ENCODE measurements around the gene IL18RAP.
A peak's percentile ranks its signal among the peaks of the same experiment; 100 is the strongest.

The IL18RAP gene

DNA sequence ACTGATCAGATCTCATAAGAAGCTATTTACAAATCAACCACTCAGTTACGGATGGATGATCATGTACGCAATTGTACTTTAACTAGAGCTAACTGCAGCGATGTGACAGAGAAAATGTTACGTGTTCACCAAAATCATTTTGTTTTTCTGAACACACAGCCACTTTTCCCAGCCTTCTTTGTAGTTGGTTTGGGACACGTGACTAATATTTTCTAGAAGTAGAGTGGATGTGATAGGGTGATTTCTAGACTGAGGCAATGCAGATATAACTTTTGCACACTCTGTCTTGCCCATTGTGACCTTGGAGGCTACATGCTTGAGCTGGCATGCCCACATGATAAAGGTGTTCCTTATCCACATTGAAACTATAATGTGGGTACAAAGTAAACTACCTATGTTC is 40.2 kb downstream of the IL18RAP start:
- no peak for DNase-seq

DNA sequence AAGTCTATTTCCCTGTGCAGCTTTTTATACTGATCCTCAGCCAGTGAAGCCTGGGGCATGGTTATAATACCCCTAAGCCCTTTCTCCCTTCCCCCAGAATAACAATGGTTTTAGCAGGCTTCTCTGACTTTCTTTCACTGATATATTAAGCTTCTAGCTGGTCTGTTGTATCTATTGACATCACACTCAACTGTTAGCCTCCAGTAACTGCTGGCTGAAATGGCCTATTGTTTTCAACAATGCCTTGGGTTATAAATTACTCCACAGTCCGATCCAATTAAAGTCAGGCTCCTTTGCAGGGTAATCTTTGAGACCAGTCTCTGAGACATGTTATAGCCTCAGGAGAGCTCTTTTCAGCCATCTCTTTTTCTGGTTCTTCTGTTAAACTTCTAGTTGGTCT is 47.2 kb downstream of the IL18RAP start:
- DNase-seq = no peak

DNA sequence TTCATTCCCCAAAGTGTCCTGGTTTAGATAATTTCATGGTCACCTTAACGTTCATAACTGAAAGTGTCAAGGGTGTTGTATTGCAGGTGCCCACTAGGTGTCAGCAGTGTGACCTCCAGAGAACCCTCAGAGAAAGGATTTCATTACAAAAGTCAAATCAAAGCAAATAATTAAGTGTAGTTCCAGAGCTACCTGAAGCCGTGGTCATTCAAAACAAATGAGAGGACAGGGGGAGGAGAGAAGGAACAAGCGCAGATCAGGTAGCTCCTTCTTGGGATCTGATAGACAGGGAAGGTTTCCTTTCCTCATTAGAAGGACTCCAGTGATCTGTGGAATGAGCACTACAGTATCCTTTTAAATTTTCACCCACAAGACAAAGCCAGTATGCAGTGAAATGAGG is 50.1 kb downstream of the IL18RAP start, which contains the start of gene SLC9A4:
SLC9A4 (plus strand) TSS at position 207 of the 400 bp plus-strand sequence. CDS start 534 bp downstream, outside the sequence.
- DNase-seq = peak; percentile 46

DNA sequence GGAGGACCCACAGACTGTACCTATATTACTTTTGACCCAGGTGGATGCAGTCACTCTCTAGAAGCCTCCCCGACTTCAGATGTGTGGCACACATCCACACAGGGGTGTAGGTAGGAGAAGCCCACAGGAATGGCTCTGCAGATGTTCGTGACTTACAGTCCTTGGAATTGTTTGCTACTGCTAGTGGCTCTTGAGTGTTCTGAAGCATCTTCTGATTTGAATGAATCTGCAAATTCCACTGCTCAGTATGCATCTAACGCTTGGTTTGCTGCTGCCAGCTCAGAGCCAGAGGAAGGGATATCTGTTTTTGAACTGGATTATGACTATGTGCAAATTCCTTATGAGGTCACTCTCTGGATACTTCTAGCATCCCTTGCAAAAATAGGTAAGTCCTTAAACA is 50.7 kb downstream of the IL18RAP start:
- DNase-seq = no peak

DNA sequence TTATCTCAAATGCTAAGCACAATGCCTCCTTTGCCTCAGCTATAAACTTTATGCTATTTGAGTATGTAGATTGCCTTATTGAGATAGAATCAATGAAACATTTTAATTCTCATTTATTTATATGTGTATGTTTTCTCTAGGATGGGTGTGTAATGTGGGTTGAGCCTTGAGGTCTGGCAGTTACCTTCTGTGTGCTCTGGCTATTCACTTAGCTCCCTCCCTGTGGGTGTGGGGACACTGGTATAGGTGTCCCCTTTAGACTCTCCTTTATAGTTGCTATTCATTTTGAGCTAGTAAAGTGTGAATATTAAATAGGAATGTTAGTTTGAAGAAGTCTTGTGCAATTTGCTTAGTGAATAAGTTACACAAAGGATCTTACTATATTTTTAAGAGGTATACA is 51.8 kb downstream of the IL18RAP start:
- no peak for DNase-seq

DNA sequence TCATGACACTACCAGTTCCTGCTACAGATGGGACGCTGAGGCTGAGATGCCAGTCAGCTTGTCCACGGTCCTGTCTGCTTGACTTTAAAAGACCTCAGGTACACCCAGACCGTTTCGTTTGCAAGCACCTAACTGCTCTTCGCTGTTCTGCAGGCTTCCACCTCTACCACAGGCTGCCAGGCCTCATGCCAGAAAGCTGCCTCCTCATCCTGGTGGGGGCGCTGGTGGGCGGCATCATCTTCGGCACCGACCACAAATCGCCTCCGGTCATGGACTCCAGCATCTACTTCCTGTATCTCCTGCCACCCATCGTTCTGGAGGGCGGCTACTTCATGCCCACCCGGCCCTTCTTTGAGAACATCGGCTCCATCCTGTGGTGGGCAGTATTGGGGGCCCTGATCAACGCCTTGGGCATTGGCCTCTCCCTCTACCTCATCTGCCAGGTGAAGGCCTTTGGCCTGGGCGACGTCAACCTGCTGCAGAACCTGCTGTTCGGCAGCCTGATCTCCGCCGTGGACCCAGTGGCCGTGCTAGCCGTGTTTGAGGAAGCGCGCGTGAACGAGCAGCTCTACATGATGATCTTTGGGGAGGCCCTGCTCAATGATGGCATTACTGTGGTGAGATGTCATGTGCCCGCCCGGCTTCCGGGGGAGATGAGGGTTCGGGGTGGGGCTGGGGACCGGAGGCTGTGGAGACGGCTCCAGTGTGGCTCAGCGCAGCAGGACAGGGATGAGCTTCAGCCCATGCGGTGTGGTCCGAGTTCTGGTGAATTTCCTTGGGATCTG is 55.9 kb downstream of the IL18RAP start:
- no peak for DNase-seq

DNA sequence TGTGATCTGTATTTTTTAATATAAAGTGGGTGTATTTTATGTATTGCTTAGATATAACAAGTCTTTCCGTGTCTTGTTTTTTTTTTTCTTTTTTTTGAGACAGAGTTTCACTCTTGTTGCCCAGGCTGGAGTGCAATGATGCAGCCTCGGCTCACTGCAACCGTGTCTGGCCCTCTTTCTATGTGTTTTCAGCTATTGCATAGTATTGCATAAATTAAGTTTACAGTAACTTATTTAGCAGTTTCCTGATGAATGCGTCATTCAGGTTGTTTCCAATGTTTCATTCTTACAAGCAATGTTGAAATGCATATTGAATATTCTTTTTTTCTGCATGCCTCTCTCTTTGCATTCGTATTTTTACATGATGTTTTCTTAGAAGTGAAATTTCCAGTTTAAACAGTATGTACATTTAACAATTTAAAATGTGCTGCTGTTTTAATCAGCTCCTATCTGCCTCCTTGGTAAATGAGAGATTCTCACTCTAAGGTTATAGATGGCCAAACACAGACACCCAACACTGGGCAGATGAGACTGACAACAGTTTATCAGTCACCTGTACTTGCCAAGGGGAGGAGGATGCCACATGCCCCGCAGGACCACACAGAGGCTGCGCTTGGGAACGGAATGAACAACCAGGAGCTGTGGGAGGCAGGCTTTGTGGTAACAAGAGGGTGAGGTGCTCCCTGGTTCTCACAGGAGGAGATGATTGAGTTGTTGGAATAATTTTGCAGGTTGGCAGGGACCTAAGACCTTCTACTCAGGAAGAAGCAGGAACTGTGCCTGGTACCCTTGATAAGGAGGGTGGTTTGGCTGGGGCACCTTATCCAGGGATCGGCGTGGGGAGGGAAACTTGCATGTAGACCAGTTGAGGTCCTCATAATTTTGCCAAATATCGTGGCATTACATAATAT is 57.6 kb downstream of the IL18RAP start:
- peak; percentile 59 for DNase-seq

DNA sequence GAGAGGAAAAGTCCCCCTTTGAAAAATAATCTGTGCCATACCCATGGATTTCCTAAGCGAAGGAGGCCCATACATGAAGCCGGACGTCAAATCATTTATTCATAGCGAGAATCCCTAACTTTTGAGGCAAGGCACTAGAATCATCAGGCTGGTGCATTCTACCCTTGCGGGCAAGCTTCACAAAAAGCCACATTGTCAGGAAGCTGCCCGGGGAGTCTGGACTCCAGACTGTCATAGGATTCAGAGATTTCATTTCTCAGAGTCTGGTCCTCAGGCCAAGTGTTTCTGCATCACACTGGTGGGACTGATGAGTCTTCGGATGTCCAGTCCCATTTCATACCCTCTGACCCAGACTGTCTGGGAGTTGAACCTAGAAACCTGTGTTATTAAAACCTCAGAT is 59.0 kb downstream of the IL18RAP start:
- DNase-seq = no peak

DNA sequence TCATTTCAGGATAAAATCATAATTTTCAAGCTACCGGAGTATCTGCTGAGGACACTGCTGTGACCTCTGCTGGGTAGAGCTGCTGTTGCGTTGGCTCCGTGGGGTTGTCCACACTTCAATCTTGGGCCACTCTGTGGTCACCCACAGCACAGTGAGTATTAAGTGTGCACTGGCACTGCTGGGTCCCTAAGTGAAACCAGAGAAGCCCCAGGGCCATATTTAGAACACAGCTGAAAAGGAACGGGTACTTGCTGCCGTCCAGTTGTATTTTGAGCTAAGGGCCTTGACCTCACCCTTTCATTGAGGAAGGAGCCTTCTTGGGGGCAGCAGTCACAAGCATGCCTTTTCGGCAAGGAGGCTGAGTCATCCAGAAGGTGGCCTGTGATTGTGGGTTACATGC is 60.1 kb downstream of the IL18RAP start:
- DNase-seq = peak; percentile 11

DNA sequence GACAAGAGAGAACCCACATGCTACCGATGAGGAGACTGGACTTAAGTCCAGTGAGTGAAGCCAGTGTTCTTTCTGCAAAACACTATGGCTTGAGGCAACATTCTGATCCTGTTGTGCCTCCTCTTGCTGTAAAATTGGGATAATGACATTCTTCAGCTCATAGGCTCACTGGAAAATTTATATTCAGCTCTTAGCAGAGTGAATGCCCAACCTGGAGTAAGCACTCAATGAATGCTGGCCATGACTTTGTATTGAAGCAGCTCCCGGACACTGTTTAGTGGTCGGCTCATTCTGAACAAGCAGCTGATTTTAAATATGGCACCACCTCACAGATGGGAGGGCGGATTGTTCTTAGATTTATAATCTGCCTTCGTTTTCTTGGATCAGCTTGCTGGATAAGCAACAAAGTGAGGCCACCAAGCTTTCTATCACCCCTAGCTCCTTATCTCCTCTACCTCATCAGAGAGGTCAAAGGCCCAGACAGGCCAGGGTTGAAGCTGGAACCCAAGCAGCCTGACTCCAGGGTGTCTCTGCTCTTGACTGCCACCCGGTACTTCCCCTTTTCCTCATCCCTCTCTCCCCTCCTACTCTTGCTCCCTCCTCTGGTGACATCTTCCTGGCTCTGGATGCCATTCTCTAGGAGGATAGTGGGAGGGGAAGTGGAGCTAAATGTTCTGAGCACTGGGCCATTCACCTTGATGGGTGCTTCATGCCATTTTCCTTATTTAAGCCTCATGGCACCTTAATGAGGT is 61.5 kb downstream of the IL18RAP start:
- no peak for DNase-seq

DNA sequence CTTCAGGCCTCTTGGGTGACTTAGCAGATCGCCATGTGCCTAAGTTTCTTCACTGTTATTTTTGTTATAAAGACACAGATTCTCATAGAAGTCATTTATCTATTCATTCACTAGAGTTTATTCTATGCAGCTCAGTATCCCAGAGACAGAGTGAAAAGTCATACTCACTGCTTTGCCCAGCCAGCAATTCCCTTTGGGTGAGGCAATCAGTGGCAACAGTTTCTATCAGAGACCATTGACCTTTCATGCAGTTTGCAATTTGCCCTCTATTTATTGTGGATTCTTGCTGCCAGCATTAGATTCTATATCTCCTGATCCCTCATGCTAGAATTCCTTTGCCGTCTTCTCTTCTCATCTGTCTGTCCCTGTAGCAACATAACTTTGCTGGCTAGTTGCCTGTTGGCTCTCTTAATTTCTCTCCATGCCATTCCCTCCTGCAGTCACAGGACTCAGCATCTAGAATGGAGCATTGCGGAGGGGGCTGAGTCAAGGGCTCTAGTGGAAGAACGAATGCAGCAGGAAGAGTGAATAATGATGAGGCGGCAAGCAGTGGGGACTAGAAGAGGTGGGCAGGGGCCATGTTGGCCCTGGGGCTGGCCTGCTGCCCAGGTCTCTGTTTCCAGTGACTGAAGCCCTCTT is 62.3 kb downstream of the IL18RAP start:
- no peak for DNase-seq

DNA sequence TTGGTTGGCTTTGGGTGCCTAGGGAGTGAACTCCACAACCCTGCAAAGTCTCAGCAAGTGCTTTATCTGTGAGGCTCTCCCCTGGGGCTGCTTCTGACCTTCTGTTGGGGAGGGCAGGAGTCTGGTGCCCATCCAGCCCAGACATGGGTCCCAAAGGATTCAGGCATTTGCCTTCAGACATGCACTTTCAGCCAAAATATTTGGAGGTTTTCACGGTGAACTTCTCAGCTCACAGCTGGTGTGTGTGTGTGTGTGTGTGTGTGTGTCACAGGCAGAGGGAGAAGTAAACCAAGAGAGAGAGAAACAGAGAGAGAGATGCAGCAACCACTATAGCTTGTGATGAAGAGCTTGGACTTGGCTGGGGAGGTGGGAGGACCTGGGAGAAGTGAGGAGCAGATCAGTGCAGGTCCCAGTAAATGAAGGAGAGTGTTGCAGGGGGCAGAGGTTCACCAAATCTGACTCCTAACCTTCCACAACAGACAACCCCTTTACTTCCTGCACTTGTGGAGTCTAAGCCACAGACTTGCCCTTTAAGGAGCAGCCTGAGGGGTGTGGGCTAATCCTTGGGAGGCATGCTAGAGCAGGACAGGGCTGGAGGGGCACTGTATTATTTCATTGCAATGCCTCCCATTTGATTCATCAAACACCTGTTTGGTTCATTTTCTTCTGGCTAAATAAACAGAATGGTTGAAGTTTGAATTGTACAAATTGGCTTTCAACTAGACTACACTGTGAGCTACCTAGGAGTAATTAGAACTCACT is 64.2 kb downstream of the IL18RAP start:
- DNase-seq = no peak

DNA sequence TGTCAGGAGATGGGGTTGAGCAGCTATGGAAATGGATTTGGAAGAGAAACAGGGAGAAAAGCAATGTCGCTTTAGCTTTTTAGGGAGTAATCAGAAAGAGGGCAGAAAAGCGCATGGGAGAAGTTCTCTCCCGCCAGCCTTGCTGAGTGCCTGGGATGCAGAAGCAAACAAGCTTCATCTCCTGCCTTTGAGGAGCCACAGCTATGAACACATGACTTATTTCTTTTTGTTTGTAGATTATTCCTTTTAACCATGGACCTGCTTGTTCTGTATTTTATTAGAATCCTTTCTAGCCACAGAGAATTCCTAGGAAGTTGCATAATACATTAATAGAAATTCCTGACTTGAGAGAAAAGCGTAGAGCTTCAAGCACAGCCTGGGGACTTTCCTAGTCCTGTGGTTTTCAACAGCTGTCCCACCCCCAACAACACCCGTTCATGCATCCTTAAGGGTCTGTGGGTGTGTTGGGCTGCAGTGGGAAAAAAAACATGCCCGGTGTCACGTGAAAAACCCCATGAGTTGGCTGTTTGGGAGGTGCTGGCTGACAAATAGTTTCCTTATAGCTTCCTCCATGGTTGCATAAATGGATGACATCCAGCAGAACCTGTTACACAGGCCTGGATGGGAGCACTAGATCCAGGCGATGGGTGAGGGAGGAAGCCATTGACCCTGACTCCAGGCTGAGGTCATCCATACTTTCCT is 65.0 kb downstream of the IL18RAP start:
- DNase-seq = peak; percentile 76

DNA sequence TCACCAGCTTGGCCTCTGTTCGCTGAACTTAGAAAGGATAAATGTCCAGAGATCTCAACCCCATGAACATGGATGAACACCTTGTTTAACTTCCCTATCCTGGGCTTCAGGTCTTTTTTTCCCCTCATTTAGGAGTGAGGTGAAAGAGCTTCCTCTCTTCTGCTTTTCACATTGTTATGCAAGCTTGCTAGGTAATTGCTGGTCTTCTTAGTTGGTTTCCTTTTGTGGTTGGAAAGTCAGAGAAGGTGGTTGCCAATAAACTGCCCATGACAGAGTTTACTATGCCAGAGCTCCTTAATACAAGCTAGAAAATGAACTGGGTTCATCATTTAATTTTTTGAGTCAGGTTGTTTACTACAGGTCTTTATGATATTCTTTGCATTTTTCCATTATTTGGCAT is 66.7 kb downstream of the IL18RAP start:
- no peak for DNase-seq

DNA sequence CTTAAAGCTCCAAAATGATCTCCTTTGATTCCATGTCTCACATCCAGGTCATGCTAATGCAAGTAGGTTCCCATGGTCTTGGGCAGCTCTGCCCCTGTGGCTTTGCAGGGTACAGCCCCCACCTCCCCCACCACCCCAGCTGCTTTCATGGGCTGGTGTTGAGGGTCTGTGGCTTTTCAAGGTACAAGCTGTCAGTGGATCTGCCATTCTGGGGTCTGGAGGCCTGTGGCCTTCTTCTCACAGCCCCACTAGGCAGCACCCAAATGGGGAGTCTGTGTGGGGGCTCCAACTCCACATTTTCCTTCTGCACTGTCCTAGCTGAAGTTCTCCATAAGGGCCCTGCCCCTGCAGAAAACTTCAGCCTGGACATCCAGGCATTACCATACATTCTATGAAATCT is 69.0 kb downstream of the IL18RAP start:
- DNase-seq = no peak

DNA sequence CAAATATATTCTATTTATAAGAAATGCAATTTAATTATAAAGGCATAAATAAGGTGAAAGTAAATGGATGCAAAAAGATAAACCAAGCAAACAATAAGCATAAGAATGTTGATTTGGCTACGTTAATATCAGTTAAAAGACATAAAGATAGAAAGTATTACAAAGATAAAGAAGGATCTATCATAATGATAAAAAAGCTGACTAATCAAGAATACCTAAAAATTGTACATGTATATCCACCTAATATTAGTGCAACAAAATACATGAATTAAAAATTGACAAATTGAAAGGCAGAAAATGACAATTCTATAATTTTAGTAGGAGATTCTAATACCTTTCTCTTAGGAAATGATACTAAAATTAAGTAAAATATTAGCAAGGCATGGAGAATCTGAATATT is 71.6 kb downstream of the IL18RAP start:
- DNase-seq = no peak

DNA sequence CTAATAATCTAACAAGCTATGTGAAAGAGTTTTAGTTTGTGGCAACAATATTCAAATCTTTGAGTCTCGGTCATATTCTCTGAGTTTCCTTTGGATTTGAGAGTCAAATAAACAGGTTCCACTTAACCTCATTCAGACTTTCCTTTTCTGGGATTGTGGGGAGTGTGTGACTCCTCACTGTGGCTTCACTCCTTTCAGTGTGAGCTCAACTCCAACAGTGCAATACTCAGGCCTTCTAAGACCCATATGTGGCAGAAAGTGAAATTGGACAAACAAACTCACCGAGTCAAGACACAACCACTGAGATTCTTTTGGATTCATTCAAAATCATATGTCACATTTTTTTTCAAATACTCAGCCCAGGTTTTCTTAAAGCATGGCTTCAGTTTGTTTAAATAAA is 75.5 kb downstream of the IL18RAP start:
- no peak for DNase-seq

DNA sequence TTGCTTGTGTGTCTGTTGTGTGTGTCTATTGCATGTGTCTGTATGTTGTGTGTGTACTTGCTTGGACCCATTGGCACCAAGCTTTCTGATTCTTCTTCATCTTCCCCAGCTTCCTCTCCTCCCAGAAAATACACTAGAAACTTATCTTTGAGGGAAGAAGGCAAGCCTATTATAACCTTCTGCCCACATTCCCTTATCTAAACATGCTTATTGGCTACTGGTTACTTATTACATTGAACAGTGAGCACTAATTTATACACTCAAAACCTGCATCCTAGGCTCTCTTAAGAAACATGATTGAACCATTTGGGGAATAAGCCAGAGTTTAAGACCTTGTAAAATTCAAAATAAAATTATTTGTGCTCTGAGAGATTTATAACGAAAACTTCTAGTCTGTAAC is 76.6 kb downstream of the IL18RAP start:
- DNase-seq = no peak

Measured in inflammatory macrophage treated with lipopolysaccharide for 4 hours (primary cell).